ENCODE data around the gene CERS6. TPM values are rescaled to one million over a fixed set of nuclear protein-coding genes. Genes with fewer than 3 reads are reported as not detected.

The CERS6 gene
- total RNA-seq, 1 experiment from 2014 or later, result 8.3 TPM

DNA sequence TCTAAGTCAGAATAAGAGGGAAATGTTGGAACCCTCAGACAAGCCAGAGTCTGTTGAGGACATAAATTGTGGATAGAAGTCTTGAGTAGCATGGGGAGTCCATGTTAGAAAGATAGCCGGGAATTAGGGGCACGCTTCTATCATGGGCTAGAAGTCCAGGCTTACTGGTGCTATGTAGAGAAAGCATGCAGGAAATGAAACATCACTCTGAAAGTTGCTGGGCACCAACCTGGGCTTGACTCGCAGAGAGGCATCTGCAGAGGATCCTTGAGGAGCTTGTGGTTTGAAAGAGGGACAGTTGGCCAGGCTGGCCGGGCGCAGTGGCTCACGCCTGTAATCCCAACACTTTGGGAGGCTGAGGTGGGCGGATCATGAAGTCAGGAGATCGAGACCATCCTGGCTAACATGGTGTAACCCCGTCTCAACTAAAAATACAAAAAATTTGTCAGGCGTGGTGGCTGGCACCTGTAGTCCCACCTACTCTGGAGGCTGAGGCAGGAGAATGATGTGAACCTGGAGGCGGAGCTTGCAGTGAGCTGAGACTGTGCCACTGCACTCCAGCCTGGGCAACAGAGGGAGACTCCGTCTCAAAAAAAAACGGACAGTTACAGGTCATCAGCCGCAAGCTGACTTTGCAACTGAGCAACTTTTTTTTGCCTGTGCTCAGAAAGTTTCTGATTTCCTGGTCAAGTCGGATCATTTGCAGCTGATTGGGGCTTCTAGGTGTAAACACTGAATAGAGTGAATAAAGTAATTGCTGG is 24.9 kb downstream of the CERS6 start:
- Histone ChIP-seq H3K9me2 (ENCODE audit: insufficient read depth) (no peaks in the 10 kb centered on the region), H3K36me3 (ENCODE audit: low read depth) (no peaks in the 10 kb centered on the region), H3K27me3 (ENCODE audit: insufficient read depth, low read depth) (no peaks in the 10 kb centered on the region), H3K4me2 (no peak overlapping the region), H4K20me1 (ENCODE audit: insufficient read depth) (no peaks in the 10 kb centered on the region), H3K4me3 (no peak overlapping the region), H3K79me2 (ENCODE audit: low read depth) (no peaks in the 10 kb centered on the region; the same call in 1 of the 2 replicates), H3K4me1 (replicated peaks; ENCODE audit: insufficient read depth) (no peaks in the 10 kb centered on the region), H3K27ac (no peak overlapping the region), H3K9me3 (ENCODE audit: insufficient read depth, low read depth) (no peaks in the 10 kb centered on the region), H3F3A (ENCODE audit: insufficient read depth, low read depth) (no peaks in the 10 kb centered on the region), H2AFZ (no peak overlapping the region)
- no peak for TF ChIP-seq EZH2 (IDR thresholded peaks at IDR 0.05; ENCODE audit: low read depth)
- TF ChIP-seq, protein P1, sequence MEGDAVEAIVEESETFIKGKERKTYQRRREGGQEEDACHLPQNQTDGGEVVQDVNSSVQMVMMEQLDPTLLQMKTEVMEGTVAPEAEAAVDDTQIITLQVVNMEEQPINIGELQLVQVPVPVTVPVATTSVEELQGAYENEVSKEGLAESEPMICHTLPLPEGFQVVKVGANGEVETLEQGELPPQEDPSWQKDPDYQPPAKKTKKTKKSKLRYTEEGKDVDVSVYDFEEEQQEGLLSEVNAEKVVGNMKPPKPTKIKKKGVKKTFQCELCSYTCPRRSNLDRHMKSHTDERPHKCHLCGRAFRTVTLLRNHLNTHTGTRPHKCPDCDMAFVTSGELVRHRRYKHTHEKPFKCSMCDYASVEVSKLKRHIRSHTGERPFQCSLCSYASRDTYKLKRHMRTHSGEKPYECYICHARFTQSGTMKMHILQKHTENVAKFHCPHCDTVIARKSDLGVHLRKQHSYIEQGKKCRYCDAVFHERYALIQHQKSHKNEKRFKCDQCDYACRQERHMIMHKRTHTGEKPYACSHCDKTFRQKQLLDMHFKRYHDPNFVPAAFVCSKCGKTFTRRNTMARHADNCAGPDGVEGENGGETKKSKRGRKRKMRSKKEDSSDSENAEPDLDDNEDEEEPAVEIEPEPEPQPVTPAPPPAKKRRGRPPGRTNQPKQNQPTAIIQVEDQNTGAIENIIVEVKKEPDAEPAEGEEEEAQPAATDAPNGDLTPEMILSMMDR (conservative IDR thresholded peaks at IDR 0.05), result no peak
- intact Hi-C loops (cut with micrococcal nuclease; ENCODE audit: unreplicated experiment), result no loop called here
- CTCF ChIA-PET, result no interaction called here
- no peak for DNase-seq
- POLR2A ChIA-PET (ENCODE audit: unreplicated experiment), result no interaction called here
- no TSS peak for BruUV-seq (replicated peaks)

DNA sequence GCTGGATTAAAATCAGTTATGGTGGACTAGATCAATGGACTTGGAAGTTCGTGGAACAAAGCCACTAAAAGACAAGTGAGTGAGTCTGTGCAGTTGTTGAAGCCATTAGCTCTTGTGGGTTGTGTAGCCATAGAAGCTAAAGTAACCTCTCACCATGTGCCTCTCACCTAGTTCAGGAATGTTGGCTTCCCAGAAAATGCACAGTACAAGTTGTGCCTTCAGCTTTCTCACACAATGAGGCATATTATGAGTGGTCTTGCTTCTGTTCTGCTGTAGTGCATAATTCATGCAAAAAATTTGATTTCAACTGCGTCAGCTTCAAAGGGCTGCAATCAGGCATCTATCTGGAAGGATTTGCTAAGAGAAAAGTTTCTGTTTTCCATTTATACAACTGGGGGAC is 26.2 kb downstream of the CERS6 start:
- H2AFZ ChIP-seq, result no peak overlapping the region
- CTCF ChIA-PET, result no interaction called here
- no peaks in the 10 kb centered on the region for H3K36me3 ChIP-seq (ENCODE audit: low read depth)
- H3K27me3 ChIP-seq (ENCODE audit: insufficient read depth, low read depth), result no peaks in the 10 kb centered on the region
- no peak for DNase-seq
- POLR2A ChIA-PET (ENCODE audit: unreplicated experiment), result no interaction called here
- H3K27ac ChIP-seq, result no peak overlapping the region
- intact Hi-C loops (cut with micrococcal nuclease; ENCODE audit: unreplicated experiment), result no loop called here
- no peaks in the 10 kb centered on the region; the same call in 1 of the 2 replicates for H3K79me2 ChIP-seq (ENCODE audit: low read depth)
- TF ChIP-seq, protein P1 (conservative IDR thresholded peaks at IDR 0.05), result no peak
- no peak for TF ChIP-seq EZH2 (IDR thresholded peaks at IDR 0.05; ENCODE audit: low read depth)
- H3K9me2 ChIP-seq (ENCODE audit: insufficient read depth), result no peaks in the 10 kb centered on the region
- H3F3A ChIP-seq (ENCODE audit: insufficient read depth, low read depth), result no peaks in the 10 kb centered on the region
- H3K4me2 ChIP-seq, result no peak overlapping the region
- no peaks in the 10 kb centered on the region for H4K20me1 ChIP-seq (ENCODE audit: insufficient read depth)
- no peak overlapping the region for H3K4me3 ChIP-seq
- no peaks in the 10 kb centered on the region for H3K4me1 ChIP-seq (replicated peaks; ENCODE audit: insufficient read depth)
- H3K9me3 ChIP-seq (ENCODE audit: insufficient read depth, low read depth), result no peaks in the 10 kb centered on the region
- BruUV-seq (replicated peaks), result no TSS peak

DNA sequence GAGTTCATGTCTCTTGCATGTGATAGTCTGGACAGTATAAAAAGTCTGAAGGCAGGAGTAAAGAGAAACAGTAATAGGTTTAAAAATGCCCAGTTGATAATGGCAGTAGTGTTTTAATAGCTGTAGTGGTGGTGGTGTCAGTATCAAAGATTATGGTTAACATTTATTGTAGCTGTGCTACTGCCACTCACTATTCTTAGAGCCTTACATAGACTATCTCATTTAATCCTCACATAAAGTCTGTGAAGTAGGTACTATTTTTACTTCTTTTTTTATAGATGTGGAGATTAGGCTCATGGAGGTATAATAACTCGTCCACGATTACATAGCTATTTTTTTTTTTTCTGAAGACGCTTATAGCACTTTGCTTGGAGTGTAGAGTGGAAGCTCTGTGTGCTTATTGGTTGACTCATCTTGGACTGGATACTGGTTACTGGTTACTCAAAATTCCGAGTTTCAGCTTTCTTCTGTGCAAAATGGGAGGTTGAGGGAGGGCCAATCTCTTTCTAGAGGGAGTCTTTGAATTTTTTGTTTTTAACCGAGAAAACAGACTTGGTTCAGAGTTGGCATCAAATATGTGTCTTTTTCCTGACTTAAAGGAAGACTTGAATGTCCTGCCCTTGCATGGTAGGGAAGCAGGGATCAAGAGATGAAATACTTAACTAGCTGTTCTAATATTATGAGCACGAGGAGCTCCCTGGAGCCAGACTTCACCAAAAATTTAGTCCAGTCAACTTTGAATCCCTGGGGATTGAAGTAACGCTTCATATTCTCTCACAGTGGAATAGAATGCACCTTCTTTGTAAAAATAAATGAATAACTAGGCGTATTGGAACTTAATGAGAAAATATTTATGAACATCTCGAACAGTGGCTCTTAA is 27.1 kb downstream of the CERS6 start:
- H3K36me3 ChIP-seq (ENCODE audit: low read depth), result no peaks in the 10 kb centered on the region
- H3K27me3 ChIP-seq (ENCODE audit: insufficient read depth, low read depth), result no peaks in the 10 kb centered on the region
- H3K27ac ChIP-seq, result no peak overlapping the region
- no peak for DNase-seq
- no TSS peak for BruUV-seq (replicated peaks)
- H3K9me2 ChIP-seq (ENCODE audit: insufficient read depth), result no peaks in the 10 kb centered on the region
- POLR2A ChIA-PET (ENCODE audit: unreplicated experiment), result no interaction called here
- no peaks in the 10 kb centered on the region for H3K4me1 ChIP-seq (replicated peaks; ENCODE audit: insufficient read depth)
- intact Hi-C loops (cut with micrococcal nuclease; ENCODE audit: unreplicated experiment), result no loop called here
- H3F3A ChIP-seq (ENCODE audit: insufficient read depth, low read depth), result no peaks in the 10 kb centered on the region
- TF ChIP-seq EZH2 (IDR thresholded peaks at IDR 0.05; ENCODE audit: low read depth), result no peak
- no peak overlapping the region for H3K4me3 ChIP-seq
- H4K20me1 ChIP-seq (ENCODE audit: insufficient read depth), result no peaks in the 10 kb centered on the region
- no peak overlapping the region for H3K4me2 ChIP-seq
- H2AFZ ChIP-seq, result no peak overlapping the region
- CTCF ChIA-PET, result no interaction called here
- H3K79me2 ChIP-seq (ENCODE audit: low read depth), result no peaks in the 10 kb centered on the region; the same call in 1 of the 2 replicates
- H3K9me3 ChIP-seq (ENCODE audit: insufficient read depth, low read depth), result no peaks in the 10 kb centered on the region
